Measurements from ENCODE around the gene MAML2.

DNA sequence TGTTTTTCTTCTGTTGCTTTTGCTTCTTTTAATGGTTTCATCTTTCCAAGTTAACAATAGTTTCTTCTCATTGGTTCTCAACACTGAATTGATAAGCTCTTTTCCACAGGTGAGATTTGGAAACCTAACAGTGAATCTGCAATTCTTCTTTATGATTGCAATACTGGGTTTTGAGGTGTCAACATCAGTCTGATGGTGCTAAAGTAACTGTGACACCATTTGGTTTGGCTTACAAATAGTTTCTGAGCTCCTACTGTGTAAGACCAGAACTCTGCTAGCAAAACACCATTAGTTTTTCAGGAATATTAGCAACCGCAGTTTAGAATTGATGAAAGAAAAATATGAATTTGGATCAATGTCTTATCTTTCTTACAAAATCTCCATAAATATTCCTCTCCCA is 58.6 kb downstream of the MAML2 start:
- TF ChIP-seq, protein P1, sequence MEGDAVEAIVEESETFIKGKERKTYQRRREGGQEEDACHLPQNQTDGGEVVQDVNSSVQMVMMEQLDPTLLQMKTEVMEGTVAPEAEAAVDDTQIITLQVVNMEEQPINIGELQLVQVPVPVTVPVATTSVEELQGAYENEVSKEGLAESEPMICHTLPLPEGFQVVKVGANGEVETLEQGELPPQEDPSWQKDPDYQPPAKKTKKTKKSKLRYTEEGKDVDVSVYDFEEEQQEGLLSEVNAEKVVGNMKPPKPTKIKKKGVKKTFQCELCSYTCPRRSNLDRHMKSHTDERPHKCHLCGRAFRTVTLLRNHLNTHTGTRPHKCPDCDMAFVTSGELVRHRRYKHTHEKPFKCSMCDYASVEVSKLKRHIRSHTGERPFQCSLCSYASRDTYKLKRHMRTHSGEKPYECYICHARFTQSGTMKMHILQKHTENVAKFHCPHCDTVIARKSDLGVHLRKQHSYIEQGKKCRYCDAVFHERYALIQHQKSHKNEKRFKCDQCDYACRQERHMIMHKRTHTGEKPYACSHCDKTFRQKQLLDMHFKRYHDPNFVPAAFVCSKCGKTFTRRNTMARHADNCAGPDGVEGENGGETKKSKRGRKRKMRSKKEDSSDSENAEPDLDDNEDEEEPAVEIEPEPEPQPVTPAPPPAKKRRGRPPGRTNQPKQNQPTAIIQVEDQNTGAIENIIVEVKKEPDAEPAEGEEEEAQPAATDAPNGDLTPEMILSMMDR (IDR thresholded peaks at IDR 0.05) = no peak
- TF ChIP-seq POLR2A (IDR thresholded peaks at IDR 0.05) = no peak
